HCT116 (cell line): ENCODE results near the gene PAX5. TPM values are rescaled to one million over a fixed set of nuclear protein-coding genes. Genes with fewer than 3 reads are reported as not detected.

Source experiments
- ATAC-seq: fragments of 200-7000 bp; cut with Tn5 transposase; 2 replicates; pipeline ENCODE4 v1.9.1; 2020; ENCODE audit warnings: mild to moderate bottlenecking, moderate library complexity
- BruUV-seq: library from RNA; stranded (reverse); fragments of 400-500 nt; replicated peaks from 2 replicates; lab custom pipeline; 2021; lab: Mats Ljungman, UMichigan
- CTCF ChIA-PET: fragments of 300-600 bp; sonication (Branson Sonifier 250); formaldehyde crosslinking; loops from one replicate; lab custom pipeline; 2021; ENCODE audit warnings: antibody characterized with exemption; lab: Charles Lee
- POLR2A ChIA-PET: fragments of 300-600, 350-600 bp; sonication (Branson Sonifier 250); formaldehyde crosslinking; loops from one replicate; lab custom pipeline; 2021; ENCODE audit warnings: antibody characterized with exemption; lab: Charles Lee
- RAD21 ChIA-PET, 2 experiments: fragments of 300-600 bp; sonication (Branson Sonifier 250); formaldehyde crosslinking; loops; one replicate each; lab custom pipeline; 2023; ENCODE audit warnings: low total read pairs in 2 of 2; ENCODE audit not compliant: uncharacterized antibody in 2 of 2, unreplicated experiment in 2 of 2, low non-redundant PET in 1 of 2; lab: Charles Lee
- DNase-seq: peaks from one replicate; pipeline ENCODE4 v3.0.0-alpha.2; 2010; ENCODE audit warnings: low read depth, low spot score
- H2AFZ ChIP-seq: fragments of 200-600 bp; shearing (Covaris generic), sonication (generic); 2 replicates; pipeline ENCODE4 v1.6.1; 2017; ENCODE audit warnings: low read depth, mixed run types, mixed read lengths, antibody characterized with exemption, low read length; ENCODE audit not compliant: poor library complexity, severe bottlenecking
- H3K27ac ChIP-seq: 2 replicates; pipeline ENCODE4 v1.5.1; 2012; ENCODE audit warnings: low read depth, low read length
- H3K27me3 ChIP-seq: fragments of 200-600 bp; sonication (generic); 2 replicates; pipeline ENCODE4 v1.6.1; 2016; ENCODE audit warnings: mixed run types, low read length, mixed read lengths; ENCODE audit not compliant: insufficient read depth
- H3K36me3 ChIP-seq, 2 experiments: fragments of 200-500 bp in 1 of 2; fragments of 200-600 bp in 1 of 2; sonication (Bioruptor generic) in 1 of 2; sonication (generic) in 1 of 2; 2 replicates each; pipeline versions ENCODE4 v1.5.1 to v1.6.1; 2014 to 2016; ENCODE audit warnings: low read length in 2 of 2, inconsistent platforms in 1 of 2, mixed read lengths in 1 of 2, mixed run types in 1 of 2; ENCODE audit not compliant: insufficient read depth in 2 of 2, control insufficient read depth in 1 of 2
- H3K4me1 ChIP-seq, 2 experiments: fragments of 200-600 bp in 1 of 2; sonication (generic) in 1 of 2; 2 replicates each; pipeline versions ENCODE4 v1.5.1 to v1.6.1; 2012 to 2017; ENCODE audit warnings: low read length in 2 of 2, inconsistent platforms in 1 of 2, mild to moderate bottlenecking in 1 of 2, mixed read lengths in 1 of 2, mixed run types in 1 of 2, moderate library complexity in 1 of 2; ENCODE audit not compliant: insufficient read depth in 2 of 2, control insufficient read depth in 1 of 2
- H3K4me2 ChIP-seq: fragments of 200-600 bp; sonication (generic); 2 replicates; pipeline ENCODE4 v1.6.1; 2017; ENCODE audit warnings: mixed run types, low read length, mixed read lengths
- H3K4me3 ChIP-seq, 2 experiments: fragments of 200-600 bp in 1 of 2; sonication (generic) in 1 of 2; replicated peaks in 1 of 2; 2 replicates each; pipeline ENCODE4 v1.5.1; 2011 to 2016; ENCODE audit warnings: low read length in 2 of 2, control low read depth in 1 of 2, low read depth in 1 of 2, mild to moderate bottlenecking in 1 of 2, mixed read lengths in 1 of 2, mixed run types in 1 of 2
- H3K79me2 ChIP-seq: fragments of 200-600 bp; sonication (generic); 2 replicates; pipeline ENCODE4 v1.6.1; 2017; ENCODE audit warnings: mild to moderate bottlenecking, mixed run types, low read length, moderate library complexity, mixed read lengths; ENCODE audit not compliant: insufficient read depth
- H3K9ac ChIP-seq: fragments of 200-600 bp; sonication (generic); 2 replicates; pipeline ENCODE4 v1.6.1; 2016; ENCODE audit warnings: low read length, mixed read lengths
- H3K9me2 ChIP-seq: fragments of 200-600 bp; sonication (generic), shearing (Covaris generic); 2 replicates; pipeline ENCODE4 v1.6.1; 2017; ENCODE audit warnings: mixed run types, mild to moderate bottlenecking, moderate library complexity; ENCODE audit not compliant: insufficient read depth
- H3K9me3 ChIP-seq, 2 experiments: fragments of 200-500 bp in 1 of 2; fragments of 200-600 bp in 1 of 2; sonication (Bioruptor generic) in 1 of 2; sonication (generic) in 1 of 2; 2 replicates each; pipeline ENCODE4 v1.6.1; 2014 to 2017; ENCODE audit warnings: low read length in 2 of 2, mixed read lengths in 2 of 2, inconsistent platforms in 1 of 2, low read depth in 1 of 2, mild to moderate bottlenecking in 1 of 2, mixed run types in 1 of 2, moderate library complexity in 1 of 2; ENCODE audit not compliant: control insufficient read depth in 1 of 2, insufficient read depth in 1 of 2
- H4K20me1 ChIP-seq: fragments of 200-600 bp; sonication (generic), shearing (Covaris generic); 2 replicates; pipeline ENCODE4 v1.6.1; 2017; ENCODE audit warnings: mixed run types, mild to moderate bottlenecking, moderate library complexity; ENCODE audit not compliant: insufficient read depth
- ATF3 ChIP-seq: IDR thresholded peaks from 2 replicates; pipeline ENCODE4 v1.6.1; 2012
- CBX3 ChIP-seq: IDR thresholded peaks from 2 replicates; pipeline ENCODE4 v1.6.1; 2012; ENCODE audit warnings: low read depth
- CEBPB ChIP-seq: IDR thresholded peaks from 2 replicates; pipeline ENCODE4 v1.6.1; 2012; ENCODE audit warnings: low read depth
- CTCF ChIP-seq, 3 experiments: fragments of 200-600 bp in 1 of 3; sonication (generic) in 1 of 3; IDR thresholded peaks in 2 of 3; conservative IDR thresholded peaks in 1 of 3; 2 replicates each; pipeline ENCODE4 v1.5.1; 2012 to 2017; ENCODE audit warnings: low read depth in 2 of 3, low read length in 2 of 3, antibody characterized with exemption in 1 of 3, borderline replicate concordance in 1 of 3, control low read depth in 1 of 3, mild to moderate bottlenecking in 1 of 3, mixed read lengths in 1 of 3, mixed run types in 1 of 3, moderate library complexity in 1 of 3; ENCODE audit not compliant: insufficient read depth in 1 of 3
- EGR1 ChIP-seq: IDR thresholded peaks from 2 replicates; pipeline ENCODE4 v1.6.1; 2012; ENCODE audit warnings: low read depth
- ELF1 ChIP-seq: IDR thresholded peaks from 2 replicates; pipeline ENCODE4 v1.6.1; 2012; ENCODE audit warnings: low read depth, borderline replicate concordance
- EZH2 ChIP-seq: fragments of 200-600 bp; sonication (generic); IDR thresholded peaks from 2 replicates; pipeline ENCODE4 v1.6.1; 2017; ENCODE audit warnings: antibody characterized with exemption, mixed run types
- EZH2phosphoT487 ChIP-seq: fragments of 200-600 bp; IDR thresholded peaks from 2 replicates; pipeline ENCODE4 v1.6.1; 2018; ENCODE audit warnings: antibody characterized with exemption, borderline replicate concordance
- MAX ChIP-seq: IDR thresholded peaks from 2 replicates; pipeline ENCODE4 v1.6.1; 2012
- POLR2AphosphoS5 ChIP-seq: IDR thresholded peaks from 2 replicates; pipeline ENCODE4 v1.6.1; 2011; ENCODE audit warnings: mild to moderate bottlenecking, low read depth, low read length, moderate library complexity
- SIN3A ChIP-seq: IDR thresholded peaks from 2 replicates; pipeline ENCODE4 v1.6.1; 2012; ENCODE audit warnings: low read depth
- SRF ChIP-seq: IDR thresholded peaks from 2 replicates; pipeline ENCODE4 v1.6.1; 2012; ENCODE audit warnings: low read depth
- TCF7L2 ChIP-seq: IDR thresholded peaks from 2 replicates; pipeline ENCODE4 v1.7.0; 2011; ENCODE audit warnings: borderline replicate concordance, inconsistent platforms; ENCODE audit not compliant: insufficient read depth, insufficient read length; ENCODE audit errors: extremely low read depth
- ZBTB33 ChIP-seq: IDR thresholded peaks from 2 replicates; pipeline ENCODE4 v1.6.1; 2011; ENCODE audit warnings: mild to moderate bottlenecking, low read length, moderate library complexity; ENCODE audit not compliant: insufficient replicate concordance; ENCODE audit errors: extremely low read depth
- ZFX ChIP-seq: fragments of 450-650 bp; IDR thresholded peaks from 2 replicates; pipeline ENCODE4 v1.6.1; 2017
- intact Hi-C: fragments of 100-400 bp; cut with micrococcal nuclease; formaldehyde crosslinking; loops from 2 replicates; pipeline ENCODE4 v1.10.0; 2022
- total RNA-seq: library from RNA; stranded (reverse); gene quantifications from one replicate; pipeline ENCODE4 v1.2.1, GENCODE V29; 2021; ENCODE audit not compliant: unreplicated experiment

Gene PAX5
- total RNA-seq, 1 experiment from 2014 or later = 0.17 TPM

- POLR2A ChIA-PET = no interaction called here
- ATAC-seq = no peak
- H3K9me2 ChIP-seq = no peaks in the 10 kb centered on the region
- H3K27me3 ChIP-seq = no peaks in the 10 kb centered on the region
- no peak overlapping the region for H3K4me3 ChIP-seq
- no peaks in the 10 kb centered on the region for H3K36me3 ChIP-seq
- CTCF ChIA-PET = no interaction called here
- H3K79me2 ChIP-seq = no peaks in the 10 kb centered on the region
- H3K4me2 ChIP-seq = no peak overlapping the region
- no peak for DNase-seq
- no peaks in the 10 kb centered on the region for H3K9me3 ChIP-seq
- no peaks in the 10 kb centered on the region for H4K20me1 ChIP-seq
- no peak for TF ChIP-seq SIN3A
- no peak for TF ChIP-seq EGR1
- no peak for TF ChIP-seq POLR2AphosphoS5
- no peak for TF ChIP-seq SRF
- no peak for TF ChIP-seq ELF1
- H3K4me1 ChIP-seq = peaks cover 0 to 14% of the 10 kb centered on the region in 2 experiments; a peak in 2 of 4 replicates
- RAD21 ChIA-PET = no interaction called here
- no TSS peak for BruUV-seq
- intact Hi-C loops = no loop called here
- H2AFZ ChIP-seq = no peak overlapping the region
- H3K27ac ChIP-seq = no peak overlapping the region
- no peak overlapping the region for H3K9ac ChIP-seq
Observed at GRCh38 chr9:36938617-36939016, 95.5 kb downstream of the PAX5 start.

GRCh38 chr9:36937951-36938350, 96.1 kb downstream of the PAX5 start:
- no peaks in the 10 kb centered on the region for H3K9me3 ChIP-seq
- H3K27me3 ChIP-seq = no peaks in the 10 kb centered on the region
- H3K79me2 ChIP-seq = no peaks in the 10 kb centered on the region
- no peak for ATAC-seq
- H3K4me2 ChIP-seq = no peak overlapping the region
- peaks cover 0 to 14% of the 10 kb centered on the region in 2 experiments; a peak in 2 of 4 replicates for H3K4me1 ChIP-seq
- BruUV-seq = no TSS peak
- no peak for DNase-seq
- ChIA-PET CTCF (no interaction called here), POLR2A (no interaction called here), RAD21 (no interaction called here)
- H3K9ac ChIP-seq = no peak overlapping the region
- H3K36me3 ChIP-seq = no peaks in the 10 kb centered on the region
- no peaks in the 10 kb centered on the region for H3K9me2 ChIP-seq
- no peak overlapping the region for H2AFZ ChIP-seq
- H4K20me1 ChIP-seq = no peaks in the 10 kb centered on the region
- no peak overlapping the region for H3K4me3 ChIP-seq
- H3K27ac ChIP-seq = no peak overlapping the region
- intact Hi-C loops = no loop called here
- TF ChIP-seq TCF7L2 (no peak), ATF3 (no peak), EZH2phosphoT487 (no peak), CTCF (IDR thresholded peaks at IDR 0.05 in 2 of 3, conservative IDR thresholded peaks at IDR 0.05 in 1 of 3; ENCODE audit: borderline replicate concordance in 1 of 3, insufficient read depth in 1 of 3, low read depth in 2 of 3, low read length in 2 of 3) (no peak), ZBTB33 (no peak), EZH2 (no peak), CEBPB (no peak), CBX3 (no peak), ELF1 (no peak), ZFX (no peak), EGR1 (no peak), MAX (no peak)
